Measurements from ENCODE around the gene CDC6.

DNA sequence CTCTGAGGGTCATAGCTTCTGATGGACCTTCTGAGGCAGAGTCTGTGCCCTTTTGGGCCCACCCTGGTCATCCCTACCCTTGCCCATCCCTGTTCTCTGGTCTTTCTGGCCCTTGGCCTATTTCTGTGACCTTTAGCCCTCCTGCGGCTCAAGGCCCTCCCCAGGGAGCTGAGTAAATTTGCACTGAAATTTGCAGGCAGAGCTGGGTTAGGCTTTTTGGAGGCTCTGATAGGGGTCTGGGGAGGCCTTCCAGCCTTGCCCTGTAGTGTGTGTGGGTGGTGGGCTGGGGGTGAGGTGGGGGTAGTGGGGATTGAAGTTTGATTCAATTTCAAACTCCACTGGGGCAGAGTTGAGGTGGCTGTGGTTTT is 39.1 kb downstream of the CDC6 start:
- TF ChIP-seq POLR2A (IDR thresholded peaks at IDR 0.05; ENCODE audit: low read depth, low read length) (no peak), MYC (IDR thresholded peaks at IDR 0.05; ENCODE audit: low read depth, low read length) (no peak), FOS (IDR thresholded peaks at IDR 0.05; ENCODE audit: borderline replicate concordance, insufficient read depth, low read length) (no peak), EZH2 (IDR thresholded peaks at IDR 0.05; ENCODE audit: borderline replicate concordance, low read depth, low read length, severe bottlenecking) (no peak), JUN (IDR thresholded peaks at IDR 0.05; ENCODE audit: borderline replicate concordance, insufficient read depth, insufficient read length, low read depth) (no peak), POLR2AphosphoS5 (IDR thresholded peaks at IDR 0.05; ENCODE audit: insufficient read depth, low read depth, low read length) (no peak)
- TF ChIP-seq, protein P1, sequence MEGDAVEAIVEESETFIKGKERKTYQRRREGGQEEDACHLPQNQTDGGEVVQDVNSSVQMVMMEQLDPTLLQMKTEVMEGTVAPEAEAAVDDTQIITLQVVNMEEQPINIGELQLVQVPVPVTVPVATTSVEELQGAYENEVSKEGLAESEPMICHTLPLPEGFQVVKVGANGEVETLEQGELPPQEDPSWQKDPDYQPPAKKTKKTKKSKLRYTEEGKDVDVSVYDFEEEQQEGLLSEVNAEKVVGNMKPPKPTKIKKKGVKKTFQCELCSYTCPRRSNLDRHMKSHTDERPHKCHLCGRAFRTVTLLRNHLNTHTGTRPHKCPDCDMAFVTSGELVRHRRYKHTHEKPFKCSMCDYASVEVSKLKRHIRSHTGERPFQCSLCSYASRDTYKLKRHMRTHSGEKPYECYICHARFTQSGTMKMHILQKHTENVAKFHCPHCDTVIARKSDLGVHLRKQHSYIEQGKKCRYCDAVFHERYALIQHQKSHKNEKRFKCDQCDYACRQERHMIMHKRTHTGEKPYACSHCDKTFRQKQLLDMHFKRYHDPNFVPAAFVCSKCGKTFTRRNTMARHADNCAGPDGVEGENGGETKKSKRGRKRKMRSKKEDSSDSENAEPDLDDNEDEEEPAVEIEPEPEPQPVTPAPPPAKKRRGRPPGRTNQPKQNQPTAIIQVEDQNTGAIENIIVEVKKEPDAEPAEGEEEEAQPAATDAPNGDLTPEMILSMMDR (IDR thresholded peaks at IDR 0.05; ENCODE audit: extremely low read depth in 1 of 2, insufficient read depth in 1 of 2, low read depth in 1 of 2, low read length in 2 of 2), result no peak
- TF ChIP-seq, protein P2, sequence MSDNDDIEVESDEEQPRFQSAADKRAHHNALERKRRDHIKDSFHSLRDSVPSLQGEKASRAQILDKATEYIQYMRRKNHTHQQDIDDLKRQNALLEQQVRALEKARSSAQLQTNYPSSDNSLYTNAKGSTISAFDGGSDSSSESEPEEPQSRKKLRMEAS (IDR thresholded peaks at IDR 0.05; ENCODE audit: insufficient read depth, insufficient read length), result no peak

Measured in endothelial cell of umbilical vein (primary cell).